Measurements from ENCODE around the gene PDZRN3. TPM values are rescaled to one million over a fixed set of nuclear protein-coding genes. Genes with fewer than 3 reads are reported as not detected.

The PDZRN3 gene
- polyA plus RNA-seq, 1 of the 3 experiments (the other 2 are of a cell fraction): 10.3 TPM

DNA sequence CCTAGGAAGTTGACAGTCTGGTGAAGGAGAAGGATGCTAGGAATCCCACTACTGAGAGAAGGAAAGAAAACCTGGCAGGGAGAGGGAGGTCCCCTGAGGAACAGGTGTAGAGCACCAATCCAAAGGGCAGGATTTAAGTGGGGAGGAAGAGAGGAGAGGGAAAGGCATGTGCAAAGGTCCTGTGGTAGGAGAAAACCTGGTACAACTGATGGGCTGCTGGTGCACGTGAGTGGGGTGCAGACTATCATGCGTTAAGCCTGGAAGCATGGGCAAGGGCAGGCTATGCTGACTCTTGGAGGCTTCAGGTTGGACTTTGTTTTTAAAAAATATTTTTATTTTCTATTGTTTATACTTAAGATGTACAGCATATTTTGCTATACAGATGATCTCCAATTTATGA lies 209.6 kb downstream of the PDZRN3 start:
- 89% methylated on average over 2 of the region's 2 CpGs for WGBS (ENCODE audit: low lambda C conversion rate)

More for the DNA sequence above, 209.6 kb downstream of the PDZRN3 start:
- Histone ChIP-seq H3K4me1 (ENCODE audit: control insufficient read depth in 1 of 2, insufficient read depth in 2 of 2, low read depth in 1 of 2, low read length in 1 of 2) (peaks cover 0 to 19% of the 10 kb centered on the region in 2 experiments; a peak in 2 of 4 replicates), H3K4me2 (no peak overlapping the region), H3K27ac (ENCODE audit: low read depth in 2 of 2, low read length in 1 of 2) (no peak overlapping the region), H3K4me3 (ENCODE audit: low read depth in 2 of 2, low read length in 1 of 2) (no peak overlapping the region), H2AFZ (ENCODE audit: low read depth) (no peak overlapping the region), H3K79me2 (ENCODE audit: insufficient read depth) (peaks cover 29% of the 10 kb centered on the region), H3K36me3 (replicated peaks in 1 of 2; ENCODE audit: control insufficient read depth in 1 of 2, insufficient read depth in 2 of 2, low read length in 1 of 2) (peaks cover 0 to 3% of the 10 kb centered on the region in 2 experiments), H3K9me2 (no peaks in the 10 kb centered on the region), H4K20me1 (ENCODE audit: insufficient read depth) (peaks cover 36% of the 10 kb centered on the region; the same call in 1 of the 2 replicates), H3K9me3 (no peaks in the 10 kb centered on the region), H3K9ac (no peak overlapping the region), H3K27me3 (ENCODE audit: insufficient read depth) (no peaks in the 10 kb centered on the region), H3F3A (replicated peaks; ENCODE audit: insufficient read depth) (peaks cover 11% of the 10 kb centered on the region)
- TF ChIP-seq, protein P1, sequence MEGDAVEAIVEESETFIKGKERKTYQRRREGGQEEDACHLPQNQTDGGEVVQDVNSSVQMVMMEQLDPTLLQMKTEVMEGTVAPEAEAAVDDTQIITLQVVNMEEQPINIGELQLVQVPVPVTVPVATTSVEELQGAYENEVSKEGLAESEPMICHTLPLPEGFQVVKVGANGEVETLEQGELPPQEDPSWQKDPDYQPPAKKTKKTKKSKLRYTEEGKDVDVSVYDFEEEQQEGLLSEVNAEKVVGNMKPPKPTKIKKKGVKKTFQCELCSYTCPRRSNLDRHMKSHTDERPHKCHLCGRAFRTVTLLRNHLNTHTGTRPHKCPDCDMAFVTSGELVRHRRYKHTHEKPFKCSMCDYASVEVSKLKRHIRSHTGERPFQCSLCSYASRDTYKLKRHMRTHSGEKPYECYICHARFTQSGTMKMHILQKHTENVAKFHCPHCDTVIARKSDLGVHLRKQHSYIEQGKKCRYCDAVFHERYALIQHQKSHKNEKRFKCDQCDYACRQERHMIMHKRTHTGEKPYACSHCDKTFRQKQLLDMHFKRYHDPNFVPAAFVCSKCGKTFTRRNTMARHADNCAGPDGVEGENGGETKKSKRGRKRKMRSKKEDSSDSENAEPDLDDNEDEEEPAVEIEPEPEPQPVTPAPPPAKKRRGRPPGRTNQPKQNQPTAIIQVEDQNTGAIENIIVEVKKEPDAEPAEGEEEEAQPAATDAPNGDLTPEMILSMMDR (IDR thresholded peaks at IDR 0.05): no peak
- TF ChIP-seq, protein P2, sequence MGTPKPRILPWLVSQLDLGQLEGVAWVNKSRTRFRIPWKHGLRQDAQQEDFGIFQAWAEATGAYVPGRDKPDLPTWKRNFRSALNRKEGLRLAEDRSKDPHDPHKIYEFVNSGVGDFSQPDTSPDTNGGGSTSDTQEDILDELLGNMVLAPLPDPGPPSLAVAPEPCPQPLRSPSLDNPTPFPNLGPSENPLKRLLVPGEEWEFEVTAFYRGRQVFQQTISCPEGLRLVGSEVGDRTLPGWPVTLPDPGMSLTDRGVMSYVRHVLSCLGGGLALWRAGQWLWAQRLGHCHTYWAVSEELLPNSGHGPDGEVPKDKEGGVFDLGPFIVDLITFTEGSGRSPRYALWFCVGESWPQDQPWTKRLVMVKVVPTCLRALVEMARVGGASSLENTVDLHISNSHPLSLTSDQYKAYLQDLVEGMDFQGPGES (IDR thresholded peaks at IDR 0.05; ENCODE audit: low read depth, low read length): no peak
- TF ChIP-seq JUND (IDR thresholded peaks at IDR 0.05) (no peak), MXI1 (IDR thresholded peaks at IDR 0.05; ENCODE audit: low read depth, low read length) (no peak), NRF1 (IDR thresholded peaks at IDR 0.05; ENCODE audit: low read depth, low read length) (no peak), FOXM1 (IDR thresholded peaks at IDR 0.05; ENCODE audit: low read depth) (no peak), TAF1 (IDR thresholded peaks at IDR 0.05; ENCODE audit: borderline replicate concordance, low read depth, low read length) (no peak), EP300 (IDR thresholded peaks at IDR 0.05; ENCODE audit: borderline replicate concordance in 1 of 2, low read depth in 1 of 2, low read length in 1 of 2) (no peak), RXRA (IDR thresholded peaks at IDR 0.05; ENCODE audit: borderline replicate concordance, low read depth) (no peak), FOXJ3 (CRISPR knock-in tag; IDR thresholded peaks at IDR 0.05) (no peak)
- TF ChIP-seq, protein P3, sequence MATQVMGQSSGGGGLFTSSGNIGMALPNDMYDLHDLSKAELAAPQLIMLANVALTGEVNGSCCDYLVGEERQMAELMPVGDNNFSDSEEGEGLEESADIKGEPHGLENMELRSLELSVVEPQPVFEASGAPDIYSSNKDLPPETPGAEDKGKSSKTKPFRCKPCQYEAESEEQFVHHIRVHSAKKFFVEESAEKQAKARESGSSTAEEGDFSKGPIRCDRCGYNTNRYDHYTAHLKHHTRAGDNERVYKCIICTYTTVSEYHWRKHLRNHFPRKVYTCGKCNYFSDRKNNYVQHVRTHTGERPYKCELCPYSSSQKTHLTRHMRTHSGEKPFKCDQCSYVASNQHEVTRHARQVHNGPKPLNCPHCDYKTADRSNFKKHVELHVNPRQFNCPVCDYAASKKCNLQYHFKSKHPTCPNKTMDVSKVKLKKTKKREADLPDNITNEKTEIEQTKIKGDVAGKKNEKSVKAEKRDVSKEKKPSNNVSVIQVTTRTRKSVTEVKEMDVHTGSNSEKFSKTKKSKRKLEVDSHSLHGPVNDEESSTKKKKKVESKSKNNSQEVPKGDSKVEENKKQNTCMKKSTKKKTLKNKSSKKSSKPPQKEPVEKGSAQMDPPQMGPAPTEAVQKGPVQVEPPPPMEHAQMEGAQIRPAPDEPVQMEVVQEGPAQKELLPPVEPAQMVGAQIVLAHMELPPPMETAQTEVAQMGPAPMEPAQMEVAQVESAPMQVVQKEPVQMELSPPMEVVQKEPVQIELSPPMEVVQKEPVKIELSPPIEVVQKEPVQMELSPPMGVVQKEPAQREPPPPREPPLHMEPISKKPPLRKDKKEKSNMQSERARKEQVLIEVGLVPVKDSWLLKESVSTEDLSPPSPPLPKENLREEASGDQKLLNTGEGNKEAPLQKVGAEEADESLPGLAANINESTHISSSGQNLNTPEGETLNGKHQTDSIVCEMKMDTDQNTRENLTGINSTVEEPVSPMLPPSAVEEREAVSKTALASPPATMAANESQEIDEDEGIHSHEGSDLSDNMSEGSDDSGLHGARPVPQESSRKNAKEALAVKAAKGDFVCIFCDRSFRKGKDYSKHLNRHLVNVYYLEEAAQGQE (IDR thresholded peaks at IDR 0.05; ENCODE audit: low read depth, low read length): no peak
- TF ChIP-seq, protein P4, sequence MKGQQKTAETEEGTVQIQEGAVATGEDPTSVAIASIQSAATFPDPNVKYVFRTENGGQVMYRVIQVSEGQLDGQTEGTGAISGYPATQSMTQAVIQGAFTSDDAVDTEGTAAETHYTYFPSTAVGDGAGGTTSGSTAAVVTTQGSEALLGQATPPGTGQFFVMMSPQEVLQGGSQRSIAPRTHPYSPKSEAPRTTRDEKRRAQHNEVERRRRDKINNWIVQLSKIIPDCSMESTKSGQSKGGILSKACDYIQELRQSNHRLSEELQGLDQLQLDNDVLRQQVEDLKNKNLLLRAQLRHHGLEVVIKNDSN (IDR thresholded peaks at IDR 0.05; ENCODE audit: borderline replicate concordance, low read depth): no peak
- TF ChIP-seq, protein P5, sequence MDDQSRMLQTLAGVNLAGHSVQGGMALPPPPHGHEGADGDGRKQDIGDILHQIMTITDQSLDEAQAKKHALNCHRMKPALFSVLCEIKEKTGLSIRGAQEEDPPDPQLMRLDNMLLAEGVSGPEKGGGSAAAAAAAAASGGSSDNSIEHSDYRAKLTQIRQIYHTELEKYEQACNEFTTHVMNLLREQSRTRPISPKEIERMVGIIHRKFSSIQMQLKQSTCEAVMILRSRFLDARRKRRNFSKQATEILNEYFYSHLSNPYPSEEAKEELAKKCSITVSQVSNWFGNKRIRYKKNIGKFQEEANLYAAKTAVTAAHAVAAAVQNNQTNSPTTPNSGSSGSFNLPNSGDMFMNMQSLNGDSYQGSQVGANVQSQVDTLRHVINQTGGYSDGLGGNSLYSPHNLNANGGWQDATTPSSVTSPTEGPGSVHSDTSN (IDR thresholded peaks at IDR 0.05): no peak
- DNase-seq: no peak
- ChIA-PET POLR2A (no interaction called here), CTCF (no interaction called here)

Measured in SK-N-SH (cell line).